HuH-7.5 (cell line): ENCODE data around the gene DHH.

Experiments
- DNase-seq: peaks from one replicate; pipeline ENCODE4 v3.0.0; 2011; ENCODE audit warnings: low spot score

The DHH gene

DNA sequence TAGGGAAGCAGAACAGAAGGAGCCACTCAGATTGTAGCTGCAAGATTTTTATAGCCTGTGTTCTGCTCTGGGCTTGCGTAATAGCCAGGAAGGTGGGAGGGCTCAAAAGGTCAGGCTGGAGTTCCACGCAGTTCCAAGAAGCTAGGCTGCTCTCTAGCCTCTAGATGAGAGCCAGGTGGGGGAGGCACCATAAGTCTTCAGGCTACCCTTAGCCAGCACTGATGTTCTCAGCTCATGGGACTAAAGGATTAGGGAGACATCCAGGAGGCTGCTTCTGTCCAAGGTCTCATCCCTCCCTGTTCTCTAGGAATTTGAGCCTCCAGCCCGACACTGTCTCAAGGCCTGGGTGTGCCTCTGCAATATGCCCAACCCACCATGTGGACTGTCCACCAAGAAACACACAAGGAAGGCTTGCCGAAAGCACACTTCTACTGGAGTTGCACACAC is 14.4 kb upstream of the DHH start:
- DNase-seq, result peak; percentile 30

DNA sequence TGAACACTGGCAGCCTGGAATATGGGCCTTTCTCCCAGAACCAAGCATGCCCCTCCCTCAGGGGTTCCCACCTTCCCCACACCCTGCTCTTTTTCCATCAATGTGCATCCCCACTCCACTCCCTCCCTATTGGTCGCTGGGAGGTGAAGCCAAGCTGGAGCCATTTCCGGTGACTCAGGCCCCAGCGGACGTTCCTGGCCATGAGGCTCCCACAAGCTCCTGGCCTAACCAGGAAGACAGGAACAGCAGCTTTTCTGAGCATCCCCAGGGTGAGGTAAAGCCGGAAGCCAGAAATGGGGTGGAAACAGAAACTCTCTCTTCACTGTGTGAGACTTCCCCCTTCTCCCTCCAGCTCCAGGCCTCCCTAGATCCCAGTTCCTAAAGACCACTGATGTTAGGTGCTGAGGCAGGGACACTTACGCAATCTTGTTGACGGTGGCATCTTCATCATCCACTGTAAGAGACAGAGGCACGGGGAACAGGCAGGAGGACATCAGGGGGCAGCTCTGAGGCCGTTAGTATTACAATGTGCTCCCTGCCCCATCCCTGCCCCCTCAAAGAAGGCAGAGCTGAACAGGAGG is 11.0 kb upstream of the DHH start:
- no peak for DNase-seq

DNA sequence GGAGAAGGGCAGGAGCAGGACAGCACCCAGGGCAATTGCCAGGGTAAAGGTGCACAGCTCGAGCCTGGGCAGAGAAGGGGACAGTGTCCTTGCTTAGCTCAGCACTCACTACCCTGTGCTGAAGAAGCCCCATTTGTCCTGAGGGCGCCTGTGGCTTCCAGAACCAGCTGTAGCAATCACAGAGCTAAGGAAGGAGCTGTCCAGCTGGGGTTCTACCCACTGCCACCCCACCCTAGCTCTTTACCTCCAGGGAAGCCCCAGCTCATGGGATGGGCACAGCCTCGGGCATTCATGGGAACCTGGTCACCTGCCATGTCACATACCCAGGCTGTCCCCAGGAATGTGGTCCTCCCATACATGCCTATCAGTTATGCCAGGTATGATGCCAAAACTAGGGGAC is 10.2 kb upstream of the DHH start:
- DNase-seq, result no peak

DNA sequence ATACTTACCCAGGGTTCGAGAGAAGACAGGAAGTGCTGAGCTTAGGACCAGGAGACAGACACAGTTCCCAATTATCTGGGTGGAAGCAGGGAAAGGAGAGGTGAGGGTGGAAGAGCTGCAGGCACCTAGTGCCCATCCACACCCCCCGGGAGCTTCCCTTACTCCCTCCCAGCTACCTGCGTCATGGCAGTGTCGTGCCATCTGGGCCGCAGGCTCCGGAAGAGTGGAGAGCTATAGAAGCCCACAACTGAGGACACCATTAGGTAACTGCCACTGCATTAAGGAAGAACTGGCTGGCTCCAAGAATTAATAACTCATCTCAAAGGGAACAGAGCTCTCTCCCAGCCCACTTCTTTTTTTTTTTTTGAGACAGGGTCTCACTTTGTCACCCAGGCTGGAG is 5.8 kb upstream of the DHH start:
- no peak for DNase-seq

DNA sequence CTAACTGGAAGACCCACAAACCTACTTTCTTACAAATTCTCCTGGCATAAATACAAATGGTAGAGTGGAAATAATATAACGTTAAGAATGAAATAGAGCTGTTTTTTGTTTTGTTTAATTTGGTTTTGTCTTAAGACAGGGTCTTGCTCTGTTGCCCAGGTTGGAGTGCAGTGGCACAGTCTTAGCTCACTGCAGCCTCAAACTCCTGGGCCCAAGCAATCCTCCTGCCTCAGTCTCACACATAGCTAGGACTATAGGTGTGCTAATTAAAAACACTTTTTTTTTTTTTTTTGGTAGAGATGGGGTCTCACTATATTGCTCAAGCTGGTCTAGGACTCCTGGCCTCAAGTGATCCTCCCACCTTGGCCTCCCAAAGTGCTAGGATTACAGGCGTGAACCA is 4.1 kb upstream of the DHH start:
- no peak for DNase-seq

DNA sequence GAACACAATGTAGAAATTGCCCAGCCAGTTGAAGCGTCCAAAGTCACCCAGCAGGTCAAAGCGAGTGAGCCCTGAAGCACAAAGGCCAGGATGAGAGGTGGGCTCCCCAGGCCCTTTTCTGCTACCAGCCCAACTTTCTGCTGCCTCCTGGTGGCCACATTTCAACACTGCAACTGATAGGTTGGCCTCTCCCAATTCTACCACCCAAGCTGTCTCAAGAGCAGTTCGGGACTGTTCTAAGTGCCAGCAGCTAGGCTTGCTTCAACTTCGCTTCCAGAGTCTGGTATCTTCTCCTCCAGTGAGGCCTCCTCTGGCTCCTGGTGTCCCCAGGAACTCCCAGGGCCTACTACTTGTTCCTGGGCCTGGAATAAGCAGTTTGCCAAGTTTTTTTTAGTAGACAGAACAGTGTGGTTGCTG is 3.4 kb upstream of the DHH start:
- DNase-seq, result peak; percentile 79

DNA sequence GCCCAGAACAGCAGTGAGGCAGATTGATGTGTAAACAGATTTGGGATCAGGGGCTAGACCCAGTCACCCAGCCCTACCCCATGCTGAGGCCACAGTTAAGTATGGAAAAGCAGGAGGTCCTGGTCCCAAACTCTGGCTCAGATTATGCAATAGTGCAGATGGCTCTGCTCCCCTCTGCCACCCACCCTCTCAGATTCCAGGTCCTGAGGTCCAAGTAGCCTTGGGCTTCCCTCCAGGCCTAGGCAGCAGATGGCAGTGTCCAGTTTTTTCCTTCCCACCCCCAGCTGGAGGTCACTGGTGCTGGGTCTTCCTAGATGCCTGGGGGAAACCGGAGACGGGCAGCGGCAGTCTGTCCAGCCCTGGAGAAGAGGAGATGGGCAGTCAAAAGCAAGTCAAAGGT is 2.8 kb upstream of the DHH start:
- DNase-seq, result no peak

DNA sequence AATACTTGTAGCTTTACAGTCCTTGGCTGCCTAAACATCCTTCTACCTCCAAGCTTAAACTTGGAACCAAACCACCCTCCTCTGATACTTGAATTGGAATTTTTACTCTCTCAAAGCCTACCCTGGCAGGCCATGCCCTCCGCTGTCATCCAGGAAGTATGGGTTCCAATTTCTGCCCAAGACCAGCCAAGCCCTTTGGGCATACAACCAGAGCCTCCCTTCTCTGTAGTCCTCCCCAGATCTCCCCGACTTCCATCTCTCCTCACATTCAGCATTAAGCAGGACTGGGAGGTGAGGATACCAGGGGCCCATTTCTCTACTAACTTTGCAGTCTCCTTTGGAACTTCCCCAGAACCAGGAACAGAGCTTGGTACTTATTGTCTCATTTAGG is 369 bp upstream of the DHH start:
- DNase-seq, result no peak

DNA sequence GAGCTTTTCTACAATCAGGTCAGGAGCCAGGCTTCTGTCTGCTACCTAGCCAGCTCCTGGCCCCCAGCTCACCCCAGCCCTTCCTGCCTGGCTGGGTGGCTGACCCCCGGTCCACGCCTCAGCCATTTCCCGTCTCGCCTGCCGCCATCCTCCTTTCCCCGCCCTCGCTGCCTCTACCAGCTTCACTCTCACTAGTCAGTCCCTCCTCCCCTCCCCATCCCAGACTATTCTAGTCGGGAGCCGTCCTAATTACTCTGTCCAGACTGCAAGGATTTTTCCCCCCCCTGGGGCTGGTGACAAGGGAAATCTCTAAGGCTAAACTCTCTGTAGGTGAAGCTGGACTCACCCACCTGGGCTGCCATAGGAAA is 825 bp downstream of the DHH start:
- no peak for DNase-seq

DNA sequence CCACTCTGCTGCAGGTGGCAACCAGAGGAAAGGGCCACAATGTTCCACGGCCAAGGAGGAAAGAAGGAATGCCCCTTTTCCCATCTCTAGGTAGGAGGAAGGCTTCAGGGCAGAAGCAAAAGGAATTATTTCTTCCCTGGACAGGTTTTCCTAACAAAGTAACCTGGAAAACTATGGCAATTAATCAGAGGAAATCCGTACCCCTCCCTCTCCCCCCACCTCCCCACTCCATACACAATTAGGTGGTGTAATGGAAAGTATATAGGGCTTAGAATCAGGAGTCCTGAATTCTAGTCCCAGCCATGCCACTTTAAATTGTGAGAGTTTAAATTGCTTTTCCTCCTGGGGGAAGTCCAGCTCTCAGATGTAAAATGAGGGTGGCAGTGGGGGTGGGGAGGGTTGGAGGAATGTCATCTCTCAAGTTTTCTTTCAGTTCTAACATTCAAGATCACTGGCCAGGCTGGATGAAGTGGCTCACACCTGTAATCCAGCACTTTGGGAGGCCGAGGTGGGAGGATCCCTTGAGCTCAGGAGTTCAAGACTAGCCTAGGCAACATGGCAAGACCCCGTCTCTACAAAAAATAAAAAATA is 1.7 kb downstream of the DHH start:
- DNase-seq, result no peak

DNA sequence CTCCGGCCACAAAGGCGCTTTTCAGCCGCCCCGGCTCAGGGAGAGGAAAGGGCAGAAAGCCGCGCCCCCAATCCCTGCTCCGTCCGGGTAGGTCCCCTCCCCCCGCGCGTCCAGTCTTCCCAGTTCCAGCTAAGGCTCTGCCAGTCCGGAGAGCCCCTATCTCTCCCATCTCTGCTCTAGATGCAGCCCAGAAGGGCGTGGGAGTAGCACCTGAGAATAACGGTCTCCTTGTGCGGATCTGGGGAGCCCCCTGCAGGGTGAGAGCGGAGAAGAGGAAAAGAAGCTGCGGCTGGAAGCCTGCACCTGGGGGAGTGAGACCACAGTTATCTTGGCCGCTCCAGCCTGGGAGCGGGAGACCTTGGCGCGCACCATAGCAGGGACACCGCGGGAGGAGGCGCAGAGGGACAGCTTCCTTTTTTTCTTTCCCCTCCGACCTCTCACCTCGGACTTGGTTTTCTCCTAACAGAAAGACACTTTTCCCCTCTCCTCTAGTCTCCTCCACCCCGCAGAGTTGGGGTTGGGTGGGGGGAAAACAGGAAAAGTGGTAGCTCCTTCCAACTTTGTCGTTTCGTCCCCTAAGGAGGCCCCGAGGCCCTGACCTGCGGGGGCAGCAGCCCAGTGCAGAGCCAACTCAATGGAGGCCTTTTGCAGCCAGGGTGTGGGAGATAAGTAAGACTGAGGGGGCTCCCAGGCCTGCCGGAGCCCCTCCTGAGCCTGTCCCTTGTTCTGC is 2.4 kb downstream of the DHH start:
- peak; percentile 96 for DNase-seq

DNA sequence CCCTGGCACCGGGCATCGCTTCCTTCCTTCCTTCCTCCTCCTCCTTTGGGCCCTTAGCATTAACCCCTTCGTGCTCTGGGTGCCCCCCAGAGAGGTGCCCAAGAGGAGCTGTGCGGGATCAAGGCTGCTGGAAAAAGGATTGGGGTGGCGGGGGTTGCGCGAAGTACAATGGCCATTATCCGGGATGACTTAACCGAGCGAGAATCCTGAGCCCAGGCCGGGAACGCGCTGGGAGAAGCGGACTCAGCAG is 2.8 kb downstream of the DHH start:
- DNase-seq, result no peak

DNA sequence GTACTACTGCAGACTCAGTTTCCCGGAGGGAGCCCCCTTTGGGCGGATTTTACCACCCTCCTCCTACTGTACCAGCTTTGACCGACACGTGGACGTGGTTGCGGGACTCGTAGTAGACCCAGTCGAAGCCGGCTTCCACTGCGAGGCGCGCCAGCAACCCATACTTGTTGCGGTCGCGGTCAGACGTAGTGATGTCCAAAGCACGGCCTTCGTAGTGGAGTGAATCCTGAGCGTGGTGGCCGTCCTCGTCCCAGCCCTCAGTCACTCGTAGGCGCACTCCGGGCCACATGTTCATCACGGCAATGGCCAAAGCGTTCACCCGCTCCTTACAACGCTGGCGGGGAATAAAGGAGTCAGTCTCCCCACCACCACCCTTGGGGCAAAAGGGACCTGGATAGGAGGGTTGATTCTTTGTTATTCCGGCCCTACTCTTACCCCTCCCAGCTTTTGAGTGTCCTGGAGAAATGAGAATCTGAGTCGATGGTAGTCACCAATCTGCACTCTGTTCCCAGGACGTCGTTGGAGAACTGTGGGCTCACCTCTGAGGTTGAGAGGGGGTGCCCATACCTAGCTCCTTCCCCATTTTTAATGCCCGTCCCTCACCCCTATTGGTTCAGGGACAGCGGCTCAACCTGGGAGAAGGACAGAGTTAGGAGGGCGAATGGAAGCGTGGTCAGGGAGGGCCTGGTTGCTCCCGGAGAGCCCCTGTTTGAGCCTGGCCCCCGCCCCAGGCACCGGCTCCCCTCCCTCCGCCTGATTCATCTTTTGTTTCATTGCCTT is 3.4 kb downstream of the DHH start:
- DNase-seq, result no peak

DNA sequence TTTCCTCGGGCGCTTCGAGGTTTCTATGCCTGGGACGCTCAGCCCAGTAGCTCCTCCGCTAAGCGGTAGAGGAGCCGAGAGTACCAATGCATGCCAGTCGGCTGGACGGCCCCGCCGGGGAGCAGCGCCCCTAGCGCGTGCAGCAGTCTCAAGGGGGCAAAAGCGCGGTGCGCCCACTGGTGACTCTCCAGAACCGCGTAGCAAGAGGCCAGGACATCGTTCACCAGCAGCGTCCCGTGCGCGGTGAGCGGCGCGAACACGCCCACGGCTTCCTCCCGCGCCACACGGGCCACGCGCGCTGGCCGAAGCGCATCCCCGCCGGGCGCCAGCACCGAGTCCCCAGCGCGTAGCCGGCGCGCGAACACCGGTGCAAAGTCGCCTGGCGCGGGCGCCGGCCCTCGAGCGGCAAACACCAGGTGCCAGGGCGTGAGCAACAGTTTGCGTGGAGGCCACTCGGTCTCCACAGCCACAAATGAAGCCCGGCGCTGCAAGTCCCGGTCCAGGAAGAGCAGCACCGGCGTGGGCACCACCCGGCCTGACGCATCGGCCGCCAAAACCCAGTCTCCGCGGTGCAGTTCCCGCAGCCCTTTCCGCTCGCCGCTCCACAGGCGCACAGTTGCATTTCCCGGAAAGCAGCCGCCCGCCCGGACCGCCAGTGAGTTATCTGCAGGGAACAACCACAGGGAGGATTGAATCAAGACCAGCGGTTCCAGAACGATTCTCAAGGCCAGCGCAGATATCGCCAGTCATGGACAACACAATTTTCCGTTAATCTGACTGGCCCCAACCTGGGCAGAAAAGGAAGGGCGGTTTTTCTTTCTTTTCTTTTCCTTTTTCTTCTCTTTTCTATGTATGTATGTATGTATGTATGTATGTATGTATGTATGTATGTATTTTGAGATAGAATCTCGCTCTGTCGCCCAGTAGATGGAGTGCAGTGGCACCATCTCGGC is 4.5 kb downstream of the DHH start:
- DNase-seq, result no peak

DNA sequence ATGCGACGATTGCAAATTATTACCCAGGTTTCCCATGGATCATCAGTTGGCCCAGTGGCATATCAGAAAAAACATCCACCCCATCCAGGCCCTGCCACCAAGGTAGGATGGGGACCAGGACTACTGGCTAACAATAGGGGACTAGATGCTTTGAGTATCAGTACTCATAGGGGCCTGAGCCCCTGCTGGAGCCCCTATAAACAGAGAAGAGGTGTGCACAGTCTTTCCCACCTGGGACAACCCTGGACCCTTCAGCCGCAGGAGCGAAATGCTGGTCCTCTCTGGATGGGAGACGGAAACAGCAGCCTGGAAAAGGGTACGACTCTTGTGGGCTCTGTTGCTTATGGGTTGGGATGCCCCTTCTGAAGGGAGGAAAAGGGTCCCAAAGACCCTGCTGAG is 5.7 kb downstream of the DHH start:
- no peak for DNase-seq

DNA sequence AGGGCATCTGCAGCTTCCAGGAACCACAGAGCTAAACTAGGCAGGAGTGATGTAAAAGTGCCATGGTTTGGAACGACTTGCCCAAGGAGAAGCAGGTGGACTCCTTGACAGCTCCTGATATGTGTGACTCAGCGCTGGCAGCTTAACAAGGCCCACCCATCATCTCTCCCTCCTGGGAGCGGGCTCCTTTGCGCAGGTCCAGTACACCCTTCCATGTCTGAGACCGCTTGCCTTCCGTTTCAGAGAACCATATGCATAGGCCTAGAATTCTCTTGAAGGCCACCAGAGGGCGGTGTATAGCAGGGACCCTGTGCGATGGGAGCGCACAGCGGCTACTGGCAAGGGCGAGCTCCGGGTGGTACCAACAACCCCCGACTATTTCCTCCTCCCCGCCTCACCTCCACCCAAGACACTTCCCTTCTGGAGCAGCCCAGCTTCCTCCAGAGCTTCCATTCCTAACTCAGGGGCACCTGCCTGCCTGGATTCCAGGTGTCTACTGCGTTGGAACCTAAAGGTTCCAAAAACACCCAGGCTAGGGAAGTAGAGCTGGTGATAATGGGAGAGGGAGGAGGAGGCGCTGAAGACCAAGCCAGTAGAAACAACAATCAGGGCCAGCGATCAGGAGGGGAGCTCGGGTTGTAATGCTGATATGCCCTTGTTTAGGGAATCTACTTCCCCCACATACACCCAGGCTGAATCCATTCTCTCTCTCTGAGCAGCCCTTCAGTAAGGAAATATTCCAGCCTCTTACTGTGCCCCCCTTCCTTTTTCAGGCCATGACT is 6.3 kb downstream of the DHH start:
- DNase-seq, result peak; percentile 92

DNA sequence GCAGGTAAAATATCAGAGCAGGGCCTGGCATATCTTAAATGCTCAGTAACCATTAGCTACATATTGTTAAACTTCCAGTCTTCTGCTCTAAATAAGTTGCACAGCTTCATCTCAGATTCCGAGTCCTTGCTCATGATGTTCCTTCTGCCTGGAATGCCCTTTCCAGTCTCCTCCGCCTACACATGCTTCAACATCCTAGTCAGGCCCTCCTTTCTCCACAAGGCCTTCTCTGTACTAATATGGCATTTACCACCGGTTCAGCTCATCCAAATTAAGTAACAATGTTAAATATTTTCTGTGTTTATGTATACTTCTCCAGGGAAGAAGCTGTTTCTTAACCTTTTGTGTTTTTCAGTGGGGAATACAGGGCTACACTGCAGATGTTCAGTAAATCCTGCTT is 8.5 kb downstream of the DHH start:
- no peak for DNase-seq

DNA sequence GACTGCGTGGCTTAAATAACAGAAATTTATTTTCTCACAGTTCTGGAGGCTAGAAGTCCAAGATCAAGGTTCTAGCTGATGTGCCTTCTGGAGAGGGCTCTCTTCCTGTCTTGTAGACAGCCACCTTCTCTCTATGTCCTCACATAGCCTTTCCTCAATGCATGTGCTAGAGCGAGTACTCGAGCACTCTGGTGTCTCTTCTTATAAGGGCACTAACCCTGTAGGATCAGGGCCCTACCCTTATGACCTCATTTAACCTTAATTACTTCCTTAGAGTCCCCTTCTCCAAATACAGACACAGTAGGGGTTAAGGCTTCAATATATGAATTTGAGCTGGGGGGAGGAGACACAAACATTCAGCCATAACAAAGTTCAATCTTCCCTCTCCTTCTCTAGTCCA is 10.2 kb downstream of the DHH start:
- DNase-seq, result no peak

DNA sequence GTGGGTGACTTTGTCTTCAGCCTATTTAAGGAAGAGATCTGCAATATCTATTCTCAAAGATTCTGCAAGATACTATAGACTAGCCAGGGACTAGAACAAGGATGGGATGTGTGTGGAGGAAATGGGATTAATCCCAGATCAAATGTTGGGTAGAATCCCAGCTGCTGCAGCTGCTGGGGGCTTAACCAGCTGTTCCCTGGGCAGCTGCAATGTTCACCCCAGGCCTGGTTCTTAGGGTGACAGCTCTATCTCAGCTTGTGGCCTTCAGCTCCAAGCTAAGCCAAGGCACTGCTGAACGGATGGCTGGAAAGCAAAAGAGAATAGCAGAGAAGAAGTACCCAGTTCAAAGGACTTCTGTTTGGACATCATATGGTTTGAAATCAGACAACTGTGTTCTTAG is 14.8 kb downstream of the DHH start:
- no peak for DNase-seq

DNA sequence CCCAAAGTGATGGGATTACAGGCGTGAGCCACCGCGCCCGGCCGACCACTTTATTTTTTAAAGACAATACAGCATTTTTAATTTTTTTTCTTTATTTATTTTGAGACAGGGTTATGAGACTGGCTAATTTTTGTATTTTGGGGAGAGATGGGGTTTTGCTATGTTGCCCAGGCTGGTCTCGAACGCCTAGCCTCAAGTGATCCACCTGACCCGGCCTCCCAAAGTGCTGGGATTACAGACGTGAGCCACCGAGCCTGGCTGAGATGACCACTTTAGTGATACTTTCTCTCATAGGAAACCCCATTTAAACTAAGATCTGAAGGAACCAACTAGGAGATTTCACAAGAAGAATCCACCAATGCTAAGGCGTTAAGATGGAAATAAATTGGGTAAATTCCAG is 23.6 kb downstream of the DHH start:
- no peak for DNase-seq
